ENCODE measurements around the gene OXA1L.

The OXA1L gene

GRCh38 chr14:22821193-22822015 is 54.9 kb downstream of the OXA1L start:
- H3K4me3 ChIP-seq (ENCODE audit: low read length), result no peak overlapping the region
- H3K27ac ChIP-seq (ENCODE audit: low read depth, low read length), result no peak overlapping the region
- H3K27me3 ChIP-seq (ENCODE audit: control insufficient read depth, low read length), result no peaks in the 10 kb centered on the region
- 0 out of 2 replicates have a peak, but pooled peaks cover 3% of the 10 kb centered on the region for H3K79me2 ChIP-seq (ENCODE audit: control insufficient read depth, low read length)
- H3K9me2 ChIP-seq (replicated peaks; ENCODE audit: control insufficient read depth, low read length), result no peaks in the 10 kb centered on the region
- no peak for TF ChIP-seq EZH2phosphoT487 (IDR thresholded peaks at IDR 0.05; ENCODE audit: borderline replicate concordance, low read length)
- TF ChIP-seq, protein P1, sequence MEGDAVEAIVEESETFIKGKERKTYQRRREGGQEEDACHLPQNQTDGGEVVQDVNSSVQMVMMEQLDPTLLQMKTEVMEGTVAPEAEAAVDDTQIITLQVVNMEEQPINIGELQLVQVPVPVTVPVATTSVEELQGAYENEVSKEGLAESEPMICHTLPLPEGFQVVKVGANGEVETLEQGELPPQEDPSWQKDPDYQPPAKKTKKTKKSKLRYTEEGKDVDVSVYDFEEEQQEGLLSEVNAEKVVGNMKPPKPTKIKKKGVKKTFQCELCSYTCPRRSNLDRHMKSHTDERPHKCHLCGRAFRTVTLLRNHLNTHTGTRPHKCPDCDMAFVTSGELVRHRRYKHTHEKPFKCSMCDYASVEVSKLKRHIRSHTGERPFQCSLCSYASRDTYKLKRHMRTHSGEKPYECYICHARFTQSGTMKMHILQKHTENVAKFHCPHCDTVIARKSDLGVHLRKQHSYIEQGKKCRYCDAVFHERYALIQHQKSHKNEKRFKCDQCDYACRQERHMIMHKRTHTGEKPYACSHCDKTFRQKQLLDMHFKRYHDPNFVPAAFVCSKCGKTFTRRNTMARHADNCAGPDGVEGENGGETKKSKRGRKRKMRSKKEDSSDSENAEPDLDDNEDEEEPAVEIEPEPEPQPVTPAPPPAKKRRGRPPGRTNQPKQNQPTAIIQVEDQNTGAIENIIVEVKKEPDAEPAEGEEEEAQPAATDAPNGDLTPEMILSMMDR (IDR thresholded peaks at IDR 0.05; ENCODE audit: low read depth, low read length, poor library complexity, severe bottlenecking), result no peak
- no peaks in the 10 kb centered on the region for H3K9me3 ChIP-seq (ENCODE audit: control insufficient read depth, insufficient read depth, low read length)
- no peaks in the 10 kb centered on the region for H3K36me3 ChIP-seq (ENCODE audit: control insufficient read depth, low read length)
- peaks cover 86% of the 10 kb centered on the region for H3K4me1 ChIP-seq (ENCODE audit: control insufficient read depth, low read length)
- H4K20me1 ChIP-seq (ENCODE audit: control insufficient read depth, insufficient read depth, low read depth, low read length), result no peaks in the 10 kb centered on the region
- peaks cover 33% of the 10 kb centered on the region for H3F3A ChIP-seq (ENCODE audit: control insufficient read depth, insufficient read depth)
- H3K4me2 ChIP-seq (ENCODE audit: low read length), result no peak overlapping the region

GRCh38 chr14:22822016-22822570 is 55.6 kb downstream of the OXA1L start:
- H3K79me2 ChIP-seq (ENCODE audit: control insufficient read depth, low read length), result 0 out of 2 replicates have a peak, but pooled peaks cover 3% of the 10 kb centered on the region
- no peaks in the 10 kb centered on the region for H3K27me3 ChIP-seq (ENCODE audit: control insufficient read depth, low read length)
- peaks cover 28% of the 10 kb centered on the region for H3F3A ChIP-seq (ENCODE audit: control insufficient read depth, insufficient read depth)
- H3K36me3 ChIP-seq (ENCODE audit: control insufficient read depth, low read length), result no peaks in the 10 kb centered on the region
- no peaks in the 10 kb centered on the region for H3K9me2 ChIP-seq (replicated peaks; ENCODE audit: control insufficient read depth, low read length)
- H3K27ac ChIP-seq (ENCODE audit: low read depth, low read length), result peak overlapping the region; percentile 49
- TF ChIP-seq EZH2phosphoT487 (IDR thresholded peaks at IDR 0.05; ENCODE audit: borderline replicate concordance, low read length), result no peak
- TF ChIP-seq, protein P1 (IDR thresholded peaks at IDR 0.05; ENCODE audit: low read depth, low read length, poor library complexity, severe bottlenecking), result no peak
- peaks cover 83% of the 10 kb centered on the region for H3K4me1 ChIP-seq (ENCODE audit: control insufficient read depth, low read length)
- no peaks in the 10 kb centered on the region for H3K9me3 ChIP-seq (ENCODE audit: control insufficient read depth, insufficient read depth, low read length)
- H4K20me1 ChIP-seq (ENCODE audit: control insufficient read depth, insufficient read depth, low read depth, low read length), result no peaks in the 10 kb centered on the region
- H3K4me3 ChIP-seq (ENCODE audit: low read length), result peak overlapping the region; percentile 73
- peak overlapping the region; percentile 92 for H3K4me2 ChIP-seq (ENCODE audit: low read length)

Measured in DOHH2 (cell line).